Measurements from ENCODE around the gene CTSW. TPM values are rescaled to one million over a fixed set of nuclear protein-coding genes. Genes with fewer than 3 reads are reported as not detected.
A peak's percentile ranks its signal among the peaks of the same experiment; 100 is the strongest.

CTSW gene
- total and polyA plus RNA-seq, 5 donors from 2014 or later, result 3.5 to 35.9 (median 12.4) TPM

DNA sequence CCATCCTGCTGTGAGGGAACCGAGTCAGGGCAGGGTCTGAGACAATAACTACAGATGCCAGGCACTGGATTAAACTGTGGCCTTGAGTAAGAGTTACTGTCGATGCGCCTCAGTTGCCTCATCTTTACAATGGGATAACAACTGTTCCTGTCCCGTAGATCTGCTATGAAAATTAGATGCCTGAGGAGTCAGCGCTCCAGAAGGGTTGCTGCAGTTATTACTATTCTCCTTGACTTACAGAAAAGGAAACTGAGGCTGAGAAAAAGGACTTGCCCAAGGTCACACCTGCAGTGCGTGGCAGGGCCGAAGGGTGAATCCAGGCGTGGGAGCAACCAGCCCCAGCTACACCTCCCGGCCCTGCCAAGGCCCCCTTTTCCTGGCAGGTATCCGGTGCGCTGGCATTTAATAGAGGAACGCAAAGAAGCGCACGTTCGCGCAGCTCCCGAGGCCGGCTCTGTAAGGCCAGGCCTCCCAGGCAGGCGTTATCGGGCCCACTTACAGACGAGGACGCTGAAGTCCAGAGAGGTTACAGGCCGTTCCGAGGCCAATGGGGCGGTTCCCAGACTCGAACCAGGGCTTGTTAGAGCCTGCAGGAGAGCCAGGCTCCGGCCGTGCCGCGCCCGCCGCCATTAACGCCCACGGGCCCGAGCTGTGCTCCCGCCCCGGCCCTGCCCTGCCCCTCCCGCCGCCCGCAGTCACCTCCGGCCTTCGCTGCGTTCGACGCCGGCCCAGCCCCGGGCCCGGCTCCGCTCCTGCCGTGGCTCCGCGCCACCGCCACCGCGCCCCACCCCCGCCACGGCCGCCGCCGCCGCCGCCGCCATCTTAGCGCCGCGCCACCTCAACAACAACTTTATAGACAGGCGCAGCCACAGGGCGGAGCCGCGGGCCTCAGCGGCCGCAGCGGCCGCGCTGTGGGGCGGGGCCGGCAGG, 38.8 kb downstream of the CTSW start, which contains the start of gene C11orf68:
TSS of gene C11orf68 (minus strand) at position 852 of the 930 bp plus-strand sequence. CDS start at position 821, 31 bp downstream.
- Mint-ChIP-seq H3K4me3 (peak within 1 kb of the TSS; percentile 90 to 98 (median 94)), H3K27ac (peak within 1 kb of the TSS; percentile 86 to 97 (median 92)), H3K36me3 (peaks cover 15% of the 10 kb centered on the region), H3K27me3 (no peaks in the 10 kb centered on the region), H3K4me1 (peaks cover 0 to 57% (median 25%) of the 10 kb centered on the region in 4 donors), H3K9me3 (no peaks in the 10 kb centered on the region)
- no peaks in the 10 kb centered on the region for H3K9me3 ChIP-seq (ENCODE audit: control insufficient read depth in 2 of 2, low read length in 2 of 2)
- peaks cover 13% of the 10 kb centered on the region for H3K36me3 ChIP-seq (ENCODE audit: control insufficient read depth, insufficient read depth, low read length)
- ATAC-seq (ENCODE audit: low read depth in 2 of 2), result peak; percentile 75 to 77
- H3K27me3 ChIP-seq (ENCODE audit: control insufficient read depth, insufficient read depth, low read length), result no peaks in the 10 kb centered on the region
- peaks cover 46% of the 10 kb centered on the region for H3K4me1 ChIP-seq (ENCODE audit: control insufficient read depth, insufficient read depth, low read length, poor library complexity, severe bottlenecking)
- H3K4me3 ChIP-seq (ENCODE audit: low read depth, low read length), result peak within 1 kb of the TSS; percentile 85
- peak within 1 kb of the TSS; percentile 81 for H3K27ac ChIP-seq (ENCODE audit: insufficient read depth, low read length, poor library complexity, severe bottlenecking)
- DNase-seq, result peak in 1 of 3 donors; percentile 52

DNA sequence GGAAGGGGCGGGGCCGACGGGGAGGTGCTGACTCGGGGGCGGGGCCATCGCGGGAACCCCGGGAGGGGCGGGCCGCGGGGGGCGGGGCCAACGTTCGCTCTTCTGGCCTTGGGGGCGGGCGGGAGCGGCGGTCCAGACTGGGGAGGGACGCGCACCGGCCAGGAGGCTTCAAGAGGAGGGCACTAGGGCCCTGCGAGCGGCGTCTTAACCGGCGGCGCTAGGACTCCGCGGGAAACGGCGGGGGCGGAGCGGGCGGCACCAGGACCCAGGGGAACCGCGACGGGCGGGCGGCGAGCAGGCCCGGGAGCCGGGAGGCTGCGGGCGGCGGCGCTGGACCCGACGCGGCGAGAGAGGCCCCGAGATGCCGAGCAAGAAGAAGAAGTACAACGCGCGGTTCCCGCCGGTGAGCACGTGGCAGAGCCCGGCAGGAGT, 39.5 kb downstream of the CTSW start, which contains the start of gene DRAP1:
TSS of gene DRAP1 (plus strand) at position 286 of the 432 bp plus-strand sequence. CDS start at position 362, 76 bp downstream.
- peak; percentile 97 to 99 (median 99) for DNase-seq
- peaks cover 16% of the 10 kb centered on the region for H3K36me3 Mint-ChIP-seq
- Histone ChIP-seq H3K27ac (ENCODE audit: insufficient read depth, low read length, poor library complexity, severe bottlenecking) (peak within 1 kb of the TSS; percentile 81), H3K27me3 (ENCODE audit: control insufficient read depth, insufficient read depth, low read length) (no peaks in the 10 kb centered on the region), H3K36me3 (ENCODE audit: control insufficient read depth, insufficient read depth, low read length) (peaks cover 13% of the 10 kb centered on the region), H3K9me3 (ENCODE audit: control insufficient read depth in 2 of 2, low read length in 2 of 2) (no peaks in the 10 kb centered on the region), H3K4me1 (ENCODE audit: control insufficient read depth, insufficient read depth, low read length, poor library complexity, severe bottlenecking) (peaks cover 46% of the 10 kb centered on the region), H3K4me3 (ENCODE audit: low read depth, low read length) (peak within 1 kb of the TSS; percentile 85)
- H3K4me1 Mint-ChIP-seq, result peaks cover 0 to 58% (median 25%) of the 10 kb centered on the region in 4 donors
- no peaks in the 10 kb centered on the region for H3K27me3 Mint-ChIP-seq
- peak within 1 kb of the TSS; percentile 86 to 97 (median 92) for H3K27ac Mint-ChIP-seq
- peak within 1 kb of the TSS; percentile 90 to 98 (median 94) for H3K4me3 Mint-ChIP-seq
- peak; percentile 91 for ATAC-seq (ENCODE audit: low read depth in 2 of 2)
- H3K9me3 Mint-ChIP-seq, result no peaks in the 10 kb centered on the region

DNA sequence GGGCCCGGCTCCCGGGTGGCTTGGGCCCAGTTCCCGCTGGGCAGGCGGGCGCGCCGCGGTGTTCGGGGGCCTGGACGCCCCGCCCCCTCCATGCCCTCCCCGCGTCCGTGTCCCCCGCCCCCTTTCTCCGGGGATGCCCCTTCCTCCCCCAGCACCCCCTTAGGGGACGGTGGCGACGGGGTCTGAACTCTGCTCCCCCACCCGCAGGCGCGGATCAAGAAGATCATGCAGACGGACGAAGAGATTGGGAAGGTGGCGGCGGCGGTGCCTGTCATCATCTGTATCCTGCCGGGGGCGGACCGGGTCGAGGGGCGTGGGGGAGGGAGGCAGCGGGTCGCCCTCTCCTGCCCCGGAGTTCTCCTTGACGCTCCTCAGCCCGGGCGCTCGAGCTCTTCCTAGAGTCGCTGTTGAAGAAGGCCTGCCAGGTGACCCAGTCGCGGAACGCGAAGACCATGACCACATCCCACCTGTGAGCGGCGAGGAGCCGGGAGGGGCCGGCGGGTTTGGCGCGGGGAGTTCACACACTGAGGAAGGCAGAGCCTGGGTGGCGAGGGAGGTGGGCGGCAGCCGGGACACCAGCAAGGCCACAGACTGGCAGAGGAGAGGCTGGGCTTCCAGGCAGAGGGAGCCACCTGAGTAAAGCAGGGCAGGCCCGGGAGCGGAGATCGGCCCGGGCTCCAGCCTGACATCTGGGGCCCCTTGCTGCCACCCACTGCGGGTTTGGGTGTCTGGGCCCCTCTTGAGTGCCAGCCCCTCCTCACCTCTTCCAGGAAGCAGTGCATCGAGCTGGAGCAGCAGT, 40.1 kb downstream of the CTSW start:
- H3K4me1 Mint-ChIP-seq, result peaks cover 0 to 55% (median 22%) of the 10 kb centered on the region in 4 donors
- peaks cover 46% of the 10 kb centered on the region for H3K4me1 ChIP-seq (ENCODE audit: control insufficient read depth, insufficient read depth, low read length, poor library complexity, severe bottlenecking)

DNA sequence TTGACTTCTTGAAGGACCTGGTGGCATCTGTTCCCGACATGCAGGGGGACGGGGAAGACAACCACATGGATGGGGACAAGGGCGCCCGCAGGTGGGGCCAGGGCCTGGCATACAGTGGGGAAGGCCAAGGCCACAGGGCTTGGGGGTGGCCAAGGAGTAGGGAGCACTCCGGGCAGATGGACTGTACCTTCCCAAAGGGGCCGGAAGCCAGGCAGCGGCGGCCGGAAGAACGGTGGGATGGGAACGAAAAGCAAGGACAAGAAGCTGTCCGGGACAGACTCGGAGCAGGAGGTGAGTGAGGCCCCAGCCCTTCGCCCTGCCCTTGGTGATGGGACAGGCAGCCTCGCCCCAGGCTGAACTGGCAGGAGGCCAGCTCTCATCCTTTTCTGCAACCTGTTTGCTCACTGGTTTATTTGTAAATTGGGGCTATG, 40.8 kb downstream of the CTSW start:
- Mint-ChIP-seq H3K27me3 (no peaks in the 10 kb centered on the region), H3K27ac (peak overlapping the region; percentile 3 to 92 (median 86)), H3K4me1 (peaks cover 0 to 50% (median 17%) of the 10 kb centered on the region in 4 donors), H3K4me3 (peak overlapping the region; percentile 90 to 98 (median 94)), H3K36me3 (peaks cover 16% of the 10 kb centered on the region), H3K9me3 (no peaks in the 10 kb centered on the region)
- Histone ChIP-seq H3K4me1 (ENCODE audit: control insufficient read depth, insufficient read depth, low read length, poor library complexity, severe bottlenecking) (peaks cover 46% of the 10 kb centered on the region), H3K27me3 (ENCODE audit: control insufficient read depth, insufficient read depth, low read length) (no peaks in the 10 kb centered on the region), H3K4me3 (ENCODE audit: low read depth, low read length) (peak overlapping the region; percentile 37), H3K27ac (ENCODE audit: insufficient read depth, low read length, poor library complexity, severe bottlenecking) (peak overlapping the region; percentile 81), H3K36me3 (ENCODE audit: control insufficient read depth, insufficient read depth, low read length) (peaks cover 13% of the 10 kb centered on the region), H3K9me3 (ENCODE audit: control insufficient read depth in 2 of 2, low read length in 2 of 2) (no peaks in the 10 kb centered on the region)
- DNase-seq (no peak), ATAC-seq (ENCODE audit: low read depth in 2 of 2) (no peak)

More for the DNA sequence above, 40.1 kb downstream of the CTSW start:
- Histone ChIP-seq H3K9me3 (ENCODE audit: control insufficient read depth in 2 of 2, low read length in 2 of 2) (no peaks in the 10 kb centered on the region), H3K27ac (ENCODE audit: insufficient read depth, low read length, poor library complexity, severe bottlenecking) (peak overlapping the region; percentile 81), H3K4me3 (ENCODE audit: low read depth, low read length) (peak overlapping the region; percentile 37), H3K27me3 (ENCODE audit: control insufficient read depth, insufficient read depth, low read length) (no peaks in the 10 kb centered on the region), H3K36me3 (ENCODE audit: control insufficient read depth, insufficient read depth, low read length) (peaks cover 13% of the 10 kb centered on the region)
- DNase-seq (peak in 2 of 3 donors; percentile 61 to 63), ATAC-seq (ENCODE audit: low read depth in 2 of 2) (peak; percentile 19 to 32)
- Mint-ChIP-seq H3K27ac (peak overlapping the region; percentile 86 to 97 (median 92)), H3K27me3 (no peaks in the 10 kb centered on the region), H3K9me3 (no peaks in the 10 kb centered on the region), H3K4me3 (peak overlapping the region; percentile 90 to 98 (median 94)), H3K36me3 (peaks cover 16% of the 10 kb centered on the region)

DNA sequence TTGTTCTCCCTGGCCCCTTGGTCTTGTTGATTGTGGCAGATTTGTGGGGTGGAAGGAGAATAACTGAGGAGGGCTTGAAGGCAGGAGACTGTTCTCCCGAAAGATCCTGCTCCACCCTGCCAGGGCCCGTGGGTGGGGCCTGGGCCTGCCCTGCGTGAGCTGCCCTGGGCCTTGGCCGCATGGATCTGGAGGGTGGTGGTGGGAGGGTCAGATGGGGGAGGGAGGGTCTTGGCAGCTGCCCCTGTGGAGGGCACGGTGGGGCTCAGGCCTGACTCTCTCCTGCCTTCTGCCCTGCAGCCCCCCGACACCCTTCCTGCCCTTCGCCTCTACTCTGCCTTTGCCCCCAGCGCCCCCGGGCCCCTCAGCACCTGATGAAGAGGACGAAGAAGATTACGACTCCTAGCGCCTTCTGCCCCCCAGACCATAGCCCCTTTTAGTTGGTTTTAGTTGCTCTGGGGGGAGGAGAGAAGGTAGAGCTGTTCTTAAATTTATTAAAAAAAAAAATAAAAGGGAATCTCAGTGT, 41.5 kb downstream of the CTSW start:
- Mint-ChIP-seq H3K36me3 (peaks cover 16% of the 10 kb centered on the region), H3K27me3 (no peaks in the 10 kb centered on the region), H3K27ac (peak overlapping the region in 1 of 3 donors; percentile 3), H3K9me3 (no peaks in the 10 kb centered on the region), H3K4me3 (peak overlapping the region; percentile 51 to 98 (median 92)), H3K4me1 (peaks cover 0 to 47% (median 19%) of the 10 kb centered on the region in 4 donors)
- Histone ChIP-seq H3K36me3 (ENCODE audit: control insufficient read depth, insufficient read depth, low read length) (peaks cover 13% of the 10 kb centered on the region), H3K4me3 (ENCODE audit: low read depth, low read length) (no peak overlapping the region), H3K27me3 (ENCODE audit: control insufficient read depth, insufficient read depth, low read length) (no peaks in the 10 kb centered on the region), H3K9me3 (ENCODE audit: control insufficient read depth in 2 of 2, low read length in 2 of 2) (no peaks in the 10 kb centered on the region), H3K4me1 (ENCODE audit: control insufficient read depth, insufficient read depth, low read length, poor library complexity, severe bottlenecking) (peaks cover 41% of the 10 kb centered on the region), H3K27ac (ENCODE audit: insufficient read depth, low read length, poor library complexity, severe bottlenecking) (peak overlapping the region; percentile 14)
- no peak for DNase-seq
- no peak for ATAC-seq (ENCODE audit: low read depth in 2 of 2)

DNA sequence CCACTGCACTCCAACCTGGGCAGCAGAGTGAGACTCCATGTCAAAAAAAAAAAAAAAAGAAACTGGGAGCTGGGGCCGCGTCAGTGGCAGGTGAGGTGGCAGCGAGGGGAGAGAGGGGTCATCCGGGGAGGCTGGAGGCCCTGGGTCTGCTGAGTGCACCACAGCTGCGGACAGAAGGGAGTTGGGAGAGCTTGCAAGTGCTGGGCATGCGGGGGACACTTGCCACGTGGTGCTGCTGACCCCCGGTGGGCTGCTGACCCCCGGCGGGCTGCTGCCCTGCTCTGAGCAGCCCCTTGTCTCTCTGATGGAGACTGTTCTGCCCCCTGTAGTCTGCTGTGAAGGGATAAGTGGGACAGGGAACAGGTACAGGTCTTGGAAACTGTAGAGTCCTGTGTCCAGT, 42.2 kb downstream of the CTSW start:
- ATAC-seq (ENCODE audit: low read depth in 2 of 2), result no peak
- no peak overlapping the region for H3K4me3 ChIP-seq (ENCODE audit: low read depth, low read length)
- Mint-ChIP-seq H3K4me3 (peak overlapping the region in 3 of 4 donors; percentile 39 to 71 (median 59)), H3K27me3 (no peaks in the 10 kb centered on the region), H3K36me3 (peaks cover 16% of the 10 kb centered on the region), H3K27ac (no peak overlapping the region), H3K9me3 (no peaks in the 10 kb centered on the region), H3K4me1 (peaks cover 0 to 42% (median 14%) of the 10 kb centered on the region in 4 donors)
- H3K36me3 ChIP-seq (ENCODE audit: control insufficient read depth, insufficient read depth, low read length), result peaks cover 13% of the 10 kb centered on the region
- no peak overlapping the region for H3K27ac ChIP-seq (ENCODE audit: insufficient read depth, low read length, poor library complexity, severe bottlenecking)
- H3K27me3 ChIP-seq (ENCODE audit: control insufficient read depth, insufficient read depth, low read length), result no peaks in the 10 kb centered on the region
- peaks cover 34% of the 10 kb centered on the region for H3K4me1 ChIP-seq (ENCODE audit: control insufficient read depth, insufficient read depth, low read length, poor library complexity, severe bottlenecking)
- DNase-seq, result no peak
- no peaks in the 10 kb centered on the region for H3K9me3 ChIP-seq (ENCODE audit: control insufficient read depth in 2 of 2, low read length in 2 of 2)

DNA sequence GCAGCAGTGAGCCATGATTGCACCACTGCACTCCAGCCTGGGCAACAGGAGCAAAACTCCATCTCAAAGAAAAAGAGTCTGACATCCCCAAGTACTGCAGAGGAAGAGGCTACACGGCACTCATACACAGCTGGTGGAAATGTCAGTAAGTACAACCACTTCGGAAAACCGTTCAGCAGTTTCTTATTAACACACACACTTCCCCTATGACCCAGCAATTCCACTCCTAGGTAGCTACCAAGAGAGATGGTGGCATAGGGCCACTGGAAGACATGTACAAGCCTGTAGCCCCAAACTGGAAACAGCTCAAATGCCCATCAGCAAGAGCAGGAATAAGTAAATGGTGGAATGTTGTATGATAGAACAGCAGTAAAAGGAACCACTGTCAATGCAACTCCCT, 42.9 kb downstream of the CTSW start:
- no peak for DNase-seq
- H3K4me1 Mint-ChIP-seq, result peaks cover 0 to 42% (median 16%) of the 10 kb centered on the region in 4 donors
- peak overlapping the region; percentile 59 to 74 (median 65) for H3K4me3 Mint-ChIP-seq
- Histone ChIP-seq H3K4me3 (ENCODE audit: low read depth, low read length) (no peak overlapping the region), H3K27me3 (ENCODE audit: control insufficient read depth, insufficient read depth, low read length) (no peaks in the 10 kb centered on the region), H3K36me3 (ENCODE audit: control insufficient read depth, insufficient read depth, low read length) (peaks cover 13% of the 10 kb centered on the region), H3K9me3 (ENCODE audit: control insufficient read depth in 2 of 2, low read length in 2 of 2) (no peaks in the 10 kb centered on the region), H3K27ac (ENCODE audit: insufficient read depth, low read length, poor library complexity, severe bottlenecking) (no peak overlapping the region), H3K4me1 (ENCODE audit: control insufficient read depth, insufficient read depth, low read length, poor library complexity, severe bottlenecking) (peaks cover 34% of the 10 kb centered on the region)
- no peaks in the 10 kb centered on the region for H3K27me3 Mint-ChIP-seq
- H3K27ac Mint-ChIP-seq, result peak overlapping the region in 2 of 3 donors; percentile 48 to 59
- H3K36me3 Mint-ChIP-seq, result peaks cover 16% of the 10 kb centered on the region
- no peak for ATAC-seq (ENCODE audit: low read depth in 2 of 2)
- no peaks in the 10 kb centered on the region for H3K9me3 Mint-ChIP-seq
